ENCODE measurements around the gene TXNIP.

Gene TXNIP

GRCh38 chr1:145983960-145984830 is 12.2 kb downstream of the TXNIP start:
- no peak for DNase-seq

GRCh38 chr1:145983206-145983675 is 13.1 kb downstream of the TXNIP start:
- DNase-seq: no peak

GRCh38 chr1:145982010-145982723 is 14.2 kb downstream of the TXNIP start:
- no peak for DNase-seq

GRCh38 chr1:145980457-145980994 is 15.9 kb downstream of the TXNIP start:
- DNase-seq: no peak

GRCh38 chr1:145979746-145980456 is 16.5 kb downstream of the TXNIP start:
- DNase-seq: no peak

GRCh38 chr1:145978854-145979745 is 17.3 kb downstream of the TXNIP start:
- DNase-seq: peak; percentile 100

- no peak for DNase-seq
These were observed 17.9 kb downstream of the TXNIP start for GRCh38 chr1:145978471-145978853.

- DNase-seq: peak; percentile 79
These were observed 18.6 kb downstream of the TXNIP start for GRCh38 chr1:145977486-145978470.

GRCh38 chr1:145977016-145977415 is 19.4 kb downstream of the TXNIP start:
- DNase-seq: no peak

- DNase-seq: no peak
These were observed 21.2 kb downstream of the TXNIP start for GRCh38 chr1:145975216-145975615.

- no peak for DNase-seq
These were observed 21.7 kb downstream of the TXNIP start for GRCh38 chr1:145974721-145975120.

- DNase-seq: no peak
These were observed 23.8 kb downstream of the TXNIP start for GRCh38 chr1:145972580-145972979.

- no peak for DNase-seq
These were observed 29.1 kb downstream of the TXNIP start for GRCh38 chr1:145967288-145967687.

GRCh38 chr1:145965119-145965744 is 31.1 kb downstream of the TXNIP start:
- DNase-seq: no peak

GRCh38 chr1:145964328-145965118 is 31.9 kb downstream of the TXNIP start, which contains the start of the genes ANKRD34A and POLR3GL:
Gene ANKRD34A (minus strand): TSS chr1:145964575. CDS start chr1:145961759, 2,816 bp downstream.
Gene POLR3GL (plus strand): TSS chr1:145964690. CDS start chr1:145974866, 10,176 bp downstream.
- DNase-seq: peak; percentile 92

GRCh38 chr1:145963265-145964019 is 32.9 kb downstream of the TXNIP start:
- DNase-seq: peak; percentile 48

- DNase-seq: no peak
These were observed 33.9 kb downstream of the TXNIP start for GRCh38 chr1:145962157-145963102.
